Activated CD4-positive, alpha-beta T cell treated with anti-CD3 and anti-CD28 coated beads, Interleukin-2, amount 50 U/mL, for 24 hours (primary cell): ENCODE data around the gene MAPK8IP3.

Experiments
- DNase-seq, 2 donors: peaks; one replicate each; pipeline ENCODE4 v3.0.0-alpha.2; 2020; ENCODE audit warnings: low read depth in 1 of 2, low spot score in 1 of 2

MAPK8IP3 gene

DNA sequence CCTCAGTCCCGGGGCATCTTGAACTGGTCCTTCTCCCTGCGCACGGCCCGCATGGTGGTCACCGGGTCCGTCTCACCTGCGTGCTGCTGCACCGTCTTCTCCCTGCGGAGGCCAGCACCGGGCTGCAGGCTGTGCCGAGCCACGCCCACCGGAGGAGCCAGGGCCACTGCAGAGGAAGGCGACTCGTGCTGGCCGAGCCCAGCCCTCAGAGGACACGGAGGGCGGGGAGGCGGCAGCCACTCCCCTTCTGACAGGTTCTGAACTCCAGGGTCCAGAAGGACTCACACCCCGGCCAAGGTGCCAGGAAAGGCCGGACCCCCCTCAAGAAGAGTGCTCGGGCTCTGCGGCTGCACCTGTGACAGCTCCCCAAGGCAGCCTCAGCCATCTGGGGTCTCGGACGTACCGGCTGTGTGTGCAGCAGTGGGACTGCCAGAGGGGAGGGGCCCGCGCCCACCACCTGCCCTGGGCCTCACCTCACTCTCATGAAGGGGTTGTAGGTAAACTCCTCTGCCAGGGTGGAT lies 103.3 kb downstream of the MAPK8IP3 start:
- DNase-seq = no peak

GRCh38 chr16:1810106-1810505 lies 104.1 kb downstream of the MAPK8IP3 start:
- no peak for DNase-seq

GRCh38 chr16:1810536-1810935 lies 104.5 kb downstream of the MAPK8IP3 start:
- no peak for DNase-seq

GRCh38 chr16:1812732-1813163 lies 106.8 kb downstream of the MAPK8IP3 start:
- peak in 1 of 2 donors; percentile 40 for DNase-seq

GRCh38 chr16:1815461-1815860 lies 109.5 kb downstream of the MAPK8IP3 start:
- no peak for DNase-seq

- no peak for DNase-seq
Observed at GRCh38 chr16:1816396-1817275, 110.6 kb downstream of the MAPK8IP3 start.

DNA sequence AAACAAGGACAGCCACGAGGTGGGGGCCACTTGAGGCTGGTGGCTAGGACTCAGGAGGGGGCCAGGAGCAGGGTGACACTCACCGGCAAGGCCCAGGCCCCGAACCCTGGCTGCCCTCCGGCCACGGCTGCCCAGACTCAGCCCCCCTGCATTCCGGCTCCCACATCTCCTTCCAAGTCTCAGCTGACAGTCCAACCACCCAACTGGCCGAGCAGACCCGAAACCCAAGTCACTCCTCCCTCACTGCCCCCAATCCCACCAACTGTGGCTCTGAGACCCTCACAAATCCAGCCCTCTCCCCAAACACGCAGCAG lies 111.2 kb downstream of the MAPK8IP3 start:
- DNase-seq = no peak

GRCh38 chr16:1817716-1818115 lies 111.7 kb downstream of the MAPK8IP3 start:
- DNase-seq = no peak

DNA sequence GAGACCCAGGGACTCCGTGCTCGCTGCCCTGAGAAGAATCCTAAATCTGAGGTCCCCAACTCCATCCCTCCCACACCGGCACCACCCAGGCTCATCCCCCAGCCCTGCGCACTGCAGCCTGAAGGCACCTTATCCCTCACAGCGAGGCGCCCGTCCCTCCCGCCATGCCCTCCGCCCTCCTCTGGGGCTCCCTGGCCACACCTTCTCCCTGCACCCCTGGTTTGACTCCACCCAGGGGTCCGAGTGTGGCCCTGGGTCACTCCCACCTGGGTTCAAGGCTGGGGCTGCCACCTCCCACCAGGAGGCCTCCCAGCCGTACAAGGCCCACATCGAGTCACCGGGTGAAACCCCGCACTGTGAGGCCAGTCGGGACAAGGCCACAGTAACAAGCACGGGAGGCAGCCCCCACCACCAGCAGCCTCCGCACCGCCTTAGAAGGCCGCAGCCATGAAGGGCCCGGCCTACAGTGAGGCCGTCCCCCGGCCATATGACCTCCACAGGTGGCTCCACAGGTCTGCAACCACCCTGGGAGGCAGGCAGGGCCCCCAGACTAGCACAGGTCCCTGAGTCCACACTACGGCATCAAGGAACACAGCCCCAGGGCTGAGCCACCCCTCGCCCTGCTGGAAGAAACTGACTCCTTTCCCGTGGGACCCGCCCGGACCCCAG lies 112.3 kb downstream of the MAPK8IP3 start:
- DNase-seq = no peak

DNA sequence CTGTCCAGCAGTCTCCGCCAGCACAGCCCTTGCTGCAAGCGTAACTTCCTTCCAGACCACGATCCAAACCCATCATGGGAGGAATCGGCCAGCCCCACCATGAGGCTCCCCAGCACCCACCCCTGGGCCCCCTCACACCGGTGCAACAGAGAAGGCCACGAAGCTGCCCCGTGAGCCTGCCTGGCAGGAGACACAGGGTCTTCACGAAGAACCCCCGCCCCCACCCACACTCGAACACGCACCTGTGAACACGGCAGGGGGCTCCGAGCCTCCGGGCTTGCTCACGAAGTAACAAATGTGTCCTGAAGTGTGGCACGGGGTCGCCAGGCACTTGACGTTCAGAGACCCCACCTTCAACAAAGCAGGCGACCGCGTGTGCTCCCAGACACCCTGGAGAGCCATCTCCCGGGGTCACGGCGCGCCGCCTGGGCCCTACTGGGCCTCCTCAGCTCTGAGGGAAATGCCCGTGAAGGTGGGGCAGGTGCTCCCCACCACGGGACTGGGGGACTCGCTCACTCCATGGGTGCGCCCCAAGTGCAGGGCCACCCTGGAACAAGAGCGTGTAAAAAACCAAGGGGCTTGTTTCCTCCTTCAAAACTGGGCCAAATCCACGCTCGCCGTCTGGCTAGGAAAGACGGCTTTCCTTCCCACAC lies 113.0 kb downstream of the MAPK8IP3 start:
- DNase-seq = no peak

DNA sequence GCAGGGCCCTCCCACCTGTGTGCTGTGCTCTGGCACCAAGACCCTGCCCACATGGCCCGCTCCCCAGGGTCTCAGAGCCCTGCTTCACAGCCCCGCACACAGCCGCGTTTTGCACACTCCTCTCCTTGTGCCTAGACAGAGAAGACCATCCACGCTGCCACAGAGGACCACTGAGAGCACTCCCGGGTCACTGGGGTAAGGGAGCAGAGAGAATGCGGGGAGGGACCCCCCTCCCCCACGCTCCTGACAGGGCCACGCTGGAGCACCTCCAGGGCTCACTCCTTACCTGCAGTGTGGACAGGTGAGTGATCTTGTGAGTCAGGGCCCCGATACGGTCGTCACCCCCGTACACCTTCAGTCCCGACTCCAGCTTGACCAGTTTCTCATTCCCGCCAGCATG lies 113.6 kb downstream of the MAPK8IP3 start:
- no peak for DNase-seq
